WTC11 (cell line): Measurements from ENCODE around the gene SBF2. TPM values are rescaled to one million over a fixed set of nuclear protein-coding genes. Genes with fewer than 3 reads are reported as not detected.

Experiments used
- CREB1 ChIP-seq: sonication (generic); formaldehyde crosslinking; IDR thresholded peaks from 2 replicates; pipeline ENCODE4 v1.8.0; 2023; ENCODE audit warnings: mild to moderate bottlenecking, missing genetic modification reagents
- CTCF ChIP-seq: fragments of 200-600 bp; IDR thresholded peaks from 2 replicates; pipeline ENCODE4 v1.8.0; 2022; ENCODE audit warnings: antibody characterized with exemption
- E2F4 ChIP-seq: sonication (generic); formaldehyde crosslinking; IDR thresholded peaks from 2 replicates; pipeline ENCODE4 v1.8.1; 2022; ENCODE audit warnings: low read depth, mild to moderate bottlenecking, moderate library complexity, missing genetic modification reagents, borderline replicate concordance
- HMGA2 ChIP-seq: fragments of 250-450 bp; sonication (Bioruptor Pico); IDR thresholded peaks from 2 replicates; pipeline ENCODE4 v1.4.0; 2021; ENCODE audit warnings: mild to moderate bottlenecking, moderate library complexity
- IRF1 ChIP-seq: sonication (generic); formaldehyde crosslinking; IDR thresholded peaks from 2 replicates; pipeline ENCODE4 v1.8.0; 2023; ENCODE audit warnings: missing genetic modification reagents
- MXD4 ChIP-seq: fragments of 250-450 bp; sonication (Bioruptor Pico); IDR thresholded peaks from 2 replicates; pipeline ENCODE4 v1.8.0; 2021; ENCODE audit warnings: mild to moderate bottlenecking, moderate library complexity, borderline replicate concordance
- MYBL2 ChIP-seq: sonication (generic); formaldehyde crosslinking; IDR thresholded peaks from 2 replicates; pipeline ENCODE4 v1.8.1; 2023; ENCODE audit warnings: mild to moderate bottlenecking, moderate library complexity, missing genetic modification reagents
- RELA ChIP-seq: sonication (generic); formaldehyde crosslinking; IDR thresholded peaks from 2 replicates; pipeline ENCODE4 v1.8.1; 2022; ENCODE audit warnings: missing genetic modification reagents, mild to moderate bottlenecking, borderline replicate concordance
- SMAD3 ChIP-seq: sonication (generic); formaldehyde crosslinking; IDR thresholded peaks from 2 replicates; pipeline ENCODE4 v1.8.0; 2022; ENCODE audit warnings: missing genetic modification reagents, mild to moderate bottlenecking, borderline replicate concordance
- SMAD4 ChIP-seq: sonication (generic); formaldehyde crosslinking; IDR thresholded peaks from 2 replicates; pipeline ENCODE4 v1.8.0; 2022; ENCODE audit warnings: mild to moderate bottlenecking, missing genetic modification reagents
- STAT6 ChIP-seq: sonication (generic); formaldehyde crosslinking; conservative IDR thresholded peaks from 2 replicates; pipeline ENCODE4 v1.8.1; 2023; ENCODE audit warnings: mild to moderate bottlenecking, low read depth, missing genetic modification reagents, moderate library complexity
- USF1 ChIP-seq: sonication (generic); formaldehyde crosslinking; IDR thresholded peaks from 2 replicates; pipeline ENCODE4 v1.8.0; 2022; ENCODE audit warnings: mild to moderate bottlenecking, missing genetic modification reagents
- ZBTB43 ChIP-seq: sonication (generic); formaldehyde crosslinking; IDR thresholded peaks from 2 replicates; pipeline ENCODE4 v1.8.1; 2023; ENCODE audit warnings: mild to moderate bottlenecking, missing genetic modification reagents
- ZMAT4 ChIP-seq: fragments of 250-450 bp; sonication (Bioruptor Pico); IDR thresholded peaks from 2 replicates; pipeline ENCODE4 v1.9.0; 2021; ENCODE audit warnings: mild to moderate bottlenecking
- ZNF396 ChIP-seq: fragments of 250-450 bp; sonication (Bioruptor Pico); IDR thresholded peaks from 2 replicates; pipeline ENCODE4 v1.8.0; 2021; ENCODE audit warnings: mild to moderate bottlenecking, moderate library complexity, borderline replicate concordance
- ZNF416 ChIP-seq: fragments of 250-450 bp; sonication (Bioruptor Pico); IDR thresholded peaks from 2 replicates; pipeline ENCODE4 v1.9.0; 2021; ENCODE audit warnings: mild to moderate bottlenecking, inconsistent platforms
- ZNF423 ChIP-seq: fragments of 250-450 bp; sonication (Bioruptor Pico); IDR thresholded peaks from 2 replicates; pipeline ENCODE4 v2.1.2; 2022; ENCODE audit warnings: mild to moderate bottlenecking, moderate library complexity
- ZNF512 ChIP-seq: sonication (generic); formaldehyde crosslinking; IDR thresholded peaks from 2 replicates; pipeline ENCODE4 v1.8.1; 2022; ENCODE audit warnings: missing genetic modification reagents, borderline replicate concordance
- ZNF671 ChIP-seq: fragments of 250-450 bp; sonication (Bioruptor Pico); IDR thresholded peaks from 2 replicates; pipeline ENCODE4 v1.8.0; 2021; ENCODE audit warnings: mild to moderate bottlenecking
- total RNA-seq: library from RNA; stranded (reverse); gene quantifications from 3 replicates; pipeline ENCODE4 v1.2.3, GENCODE V29; 2021

The SBF2 gene
- total RNA-seq, 1 experiment from 2014 or later = 47.6 TPM

GRCh38 chr11:10302744-10303557 is 8.9 kb upstream of the SBF2 start (continued):
- TF ChIP-seq ZMAT4 (no peak), CTCF (no peak), HMGA2 (CRISPR knock-in tag) (no peak), MXD4 (CRISPR knock-in tag) (no peak), IRF1 (no peak), ZBTB43 (CRISPR knock-in tag) (no peak), ZNF671 (no peak), ZNF512 (CRISPR knock-in tag) (no peak), CREB1 (CRISPR knock-in tag) (no peak), USF1 (no peak), ZNF416 (CRISPR knock-in tag) (no peak), MYBL2 (CRISPR knock-in tag) (no peak), ZNF396 (CRISPR knock-in tag) (no peak), SMAD3 (CRISPR knock-in tag) (no peak), STAT6 (CRISPR knock-in tag) (no peak), SMAD4 (CRISPR knock-in tag) (0 out of 2 replicates have a peak, but pooled peaks have one; percentile 47), RELA (CRISPR knock-in tag) (no peak), ZNF423 (no peak), E2F4 (no peak)
